DOHH2 (cell line): ENCODE results near the gene SLC16A4.

ENCODE experiments used
- H3F3A ChIP-seq: fragments of 200-600 bp; sonication (generic), shearing (Covaris generic); 2 replicates; pipeline ENCODE4 v1.6.0; 2016; ENCODE audit warnings: antibody characterized with exemption, mild to moderate bottlenecking; ENCODE audit not compliant: control insufficient read depth, insufficient read depth
- H3K27ac ChIP-seq: fragments of 200-600 bp; sonication (generic); 2 replicates; pipeline ENCODE4 v1.5.1; 2014; ENCODE audit warnings: low read depth, mild to moderate bottlenecking, low read length, moderate library complexity
- H3K27me3 ChIP-seq: fragments of 200-600 bp; sonication (generic); 2 replicates; pipeline ENCODE4 v1.6.1; 2014; ENCODE audit warnings: mild to moderate bottlenecking, low read length, mixed read lengths; ENCODE audit not compliant: control insufficient read depth
- H3K36me3 ChIP-seq: fragments of 200-600 bp; sonication (generic); 2 replicates; pipeline ENCODE4 v1.6.1; 2014; ENCODE audit warnings: mild to moderate bottlenecking, low read length, moderate library complexity, mixed read lengths; ENCODE audit not compliant: control insufficient read depth
- H3K4me1 ChIP-seq: fragments of 200-600 bp; sonication (generic); 2 replicates; pipeline ENCODE4 v1.6.1; 2014; ENCODE audit warnings: mild to moderate bottlenecking, low read length, mixed read lengths; ENCODE audit not compliant: control insufficient read depth
- H3K4me2 ChIP-seq: fragments of 200-600 bp; sonication (generic); 2 replicates; pipeline ENCODE4 v1.6.0; 2014; ENCODE audit warnings: mild to moderate bottlenecking, low read length, moderate library complexity
- H3K4me3 ChIP-seq: fragments of 200-600 bp; sonication (generic); 2 replicates; pipeline ENCODE4 v1.5.1; 2014; ENCODE audit warnings: mild to moderate bottlenecking, low read length, mixed read lengths
- H3K79me2 ChIP-seq: fragments of 200-600 bp; sonication (generic); 2 replicates; pipeline ENCODE4 v1.6.1; 2014; ENCODE audit warnings: mild to moderate bottlenecking, low read length, mixed read lengths; ENCODE audit not compliant: control insufficient read depth
- H3K9me2 ChIP-seq: fragments of 200-600 bp; sonication (generic); replicated peaks from 2 replicates; pipeline ENCODE4 v1.6.1; 2014; ENCODE audit warnings: mild to moderate bottlenecking, low read length, mixed read lengths; ENCODE audit not compliant: control insufficient read depth
- H3K9me3 ChIP-seq: fragments of 200-600 bp; sonication (generic); 2 replicates; pipeline ENCODE4 v1.6.1; 2014; ENCODE audit warnings: antibody characterized with exemption, low read length, mixed read lengths; ENCODE audit not compliant: control insufficient read depth, insufficient read depth
- H4K20me1 ChIP-seq: fragments of 200-600 bp; sonication (generic); 2 replicates; pipeline ENCODE4 v1.6.0; 2014; ENCODE audit warnings: low read depth, mild to moderate bottlenecking, antibody characterized with exemption, low read length, moderate library complexity; ENCODE audit not compliant: control insufficient read depth, insufficient read depth
- EZH2phosphoT487 ChIP-seq: fragments of 200-600 bp; sonication (generic); IDR thresholded peaks from 2 replicates; pipeline ENCODE4 v1.6.1; 2017; ENCODE audit warnings: borderline replicate concordance, mild to moderate bottlenecking, antibody characterized with exemption, low read length, moderate library complexity, mixed read lengths
- TF ChIP-seq, protein P1 (sequence below): fragments of 200-600 bp; sonication (generic); IDR thresholded peaks from one replicate; pipeline ENCODE4 v1.5.1; 2014; ENCODE audit warnings: antibody characterized with exemption, mild to moderate bottlenecking, low read depth, low read length; ENCODE audit not compliant: poor library complexity, severe bottlenecking

Gene SLC16A4

DNA sequence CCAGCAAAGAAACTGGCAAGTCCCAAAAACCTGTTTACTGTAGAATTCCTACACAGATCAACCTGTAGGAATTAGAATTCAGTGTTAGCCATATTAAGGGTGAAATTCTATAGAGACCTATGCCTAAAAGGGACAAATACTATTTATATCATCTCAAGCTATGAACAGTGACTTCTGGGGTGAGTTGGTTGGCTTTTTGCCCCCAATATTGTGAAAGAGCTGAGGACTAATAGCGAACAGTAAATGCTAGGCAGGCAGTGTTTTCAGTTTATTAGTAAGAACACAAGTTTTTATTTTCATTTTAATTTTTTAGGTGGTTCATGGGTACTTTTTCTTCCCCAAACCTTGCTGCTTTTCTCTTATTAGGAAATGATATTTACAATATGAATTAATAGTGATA lies 15.3 kb downstream of the SLC16A4 start:
- Histone ChIP-seq H3K9me2 (no peaks in the 10 kb centered on the region), H3K4me2 (no peak overlapping the region; the same call in 1 of the 2 replicates), H4K20me1 (no peaks in the 10 kb centered on the region), H3K27ac (peak overlapping the region; percentile 99), H3F3A (peaks cover 69% of the 10 kb centered on the region), H3K4me3 (no peak overlapping the region), H3K79me2 (peaks cover 45% of the 10 kb centered on the region), H3K9me3 (no peaks in the 10 kb centered on the region), H3K4me1 (peaks cover 87% of the 10 kb centered on the region), H3K36me3 (peaks cover 83% of the 10 kb centered on the region), H3K27me3 (no peaks in the 10 kb centered on the region)
- no peak for TF ChIP-seq EZH2phosphoT487
- TF ChIP-seq, protein P1, sequence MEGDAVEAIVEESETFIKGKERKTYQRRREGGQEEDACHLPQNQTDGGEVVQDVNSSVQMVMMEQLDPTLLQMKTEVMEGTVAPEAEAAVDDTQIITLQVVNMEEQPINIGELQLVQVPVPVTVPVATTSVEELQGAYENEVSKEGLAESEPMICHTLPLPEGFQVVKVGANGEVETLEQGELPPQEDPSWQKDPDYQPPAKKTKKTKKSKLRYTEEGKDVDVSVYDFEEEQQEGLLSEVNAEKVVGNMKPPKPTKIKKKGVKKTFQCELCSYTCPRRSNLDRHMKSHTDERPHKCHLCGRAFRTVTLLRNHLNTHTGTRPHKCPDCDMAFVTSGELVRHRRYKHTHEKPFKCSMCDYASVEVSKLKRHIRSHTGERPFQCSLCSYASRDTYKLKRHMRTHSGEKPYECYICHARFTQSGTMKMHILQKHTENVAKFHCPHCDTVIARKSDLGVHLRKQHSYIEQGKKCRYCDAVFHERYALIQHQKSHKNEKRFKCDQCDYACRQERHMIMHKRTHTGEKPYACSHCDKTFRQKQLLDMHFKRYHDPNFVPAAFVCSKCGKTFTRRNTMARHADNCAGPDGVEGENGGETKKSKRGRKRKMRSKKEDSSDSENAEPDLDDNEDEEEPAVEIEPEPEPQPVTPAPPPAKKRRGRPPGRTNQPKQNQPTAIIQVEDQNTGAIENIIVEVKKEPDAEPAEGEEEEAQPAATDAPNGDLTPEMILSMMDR, result no peak

DNA sequence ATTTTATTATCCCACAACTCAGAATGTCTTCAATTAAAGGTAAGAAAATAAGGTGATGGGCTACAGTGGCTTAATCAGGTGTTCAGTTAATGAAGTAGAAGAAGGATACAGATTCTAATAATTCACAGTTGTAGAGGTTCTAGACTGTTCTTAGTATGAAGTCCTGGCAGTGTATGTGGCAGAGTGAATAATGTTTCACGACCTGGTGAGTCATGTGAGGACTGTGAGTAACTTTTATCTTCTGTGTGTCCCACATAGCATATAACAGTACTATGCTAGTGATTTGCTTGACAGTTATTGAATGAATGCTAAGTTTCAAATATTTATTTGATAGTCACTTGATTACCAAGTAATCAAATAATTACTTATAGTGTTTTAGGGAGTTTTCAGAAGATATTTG lies 20.0 kb downstream of the SLC16A4 start:
- H3K9me2 ChIP-seq, result no peaks in the 10 kb centered on the region
- H3K9me3 ChIP-seq, result no peaks in the 10 kb centered on the region
- peaks cover 52% of the 10 kb centered on the region for H3K4me1 ChIP-seq
- peaks cover 34% of the 10 kb centered on the region for H3F3A ChIP-seq
- TF ChIP-seq, protein P1, result no peak
- TF ChIP-seq EZH2phosphoT487, result no peak
- no peak overlapping the region for H3K4me3 ChIP-seq
- no peaks in the 10 kb centered on the region for H3K27me3 ChIP-seq
- H4K20me1 ChIP-seq, result no peaks in the 10 kb centered on the region
- H3K79me2 ChIP-seq, result peaks cover 69% of the 10 kb centered on the region
- peaks cover 82% of the 10 kb centered on the region for H3K36me3 ChIP-seq
- H3K4me2 ChIP-seq, result no peak overlapping the region
- H3K27ac ChIP-seq, result no peak overlapping the region

DNA sequence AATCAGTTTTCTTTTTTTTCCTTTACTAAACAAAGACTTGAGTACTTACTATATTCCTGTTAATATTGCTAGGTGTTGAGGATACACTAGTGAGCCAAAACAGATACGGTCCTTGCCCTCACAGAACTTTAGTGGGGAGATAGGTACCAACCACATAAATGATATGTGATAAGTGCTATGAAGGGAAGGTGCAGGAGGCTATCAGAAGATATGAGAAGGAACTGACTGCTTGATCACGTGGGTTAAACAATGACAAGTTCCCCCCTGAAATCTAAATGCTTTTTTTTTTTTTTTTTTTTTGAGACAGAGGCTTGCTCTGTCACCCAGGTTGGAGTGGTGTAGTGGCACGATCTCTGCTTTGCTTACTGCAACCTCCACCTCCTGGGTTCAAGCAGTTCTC lies 26.6 kb downstream of the SLC16A4 start:
- no peaks in the 10 kb centered on the region for H3K9me3 ChIP-seq
- H3K36me3 ChIP-seq, result peaks cover 83% of the 10 kb centered on the region
- H3K27ac ChIP-seq, result no peak overlapping the region
- peaks cover 6% of the 10 kb centered on the region; the same call in 1 of the 2 replicates for H4K20me1 ChIP-seq
- H3K79me2 ChIP-seq, result peaks cover 98% of the 10 kb centered on the region
- TF ChIP-seq, protein P1, result no peak
- TF ChIP-seq EZH2phosphoT487, result no peak
- no peaks in the 10 kb centered on the region for H3K4me1 ChIP-seq
- H3F3A ChIP-seq, result no peaks in the 10 kb centered on the region; the same call in 1 of the 2 replicates
- no peaks in the 10 kb centered on the region for H3K27me3 ChIP-seq
- H3K9me2 ChIP-seq, result no peaks in the 10 kb centered on the region
- no peak overlapping the region for H3K4me3 ChIP-seq
- H3K4me2 ChIP-seq, result no peak overlapping the region
